GM15510 (cell line): ENCODE measurements around the gene HTR2A.

Experiments used
- POLR2A ChIP-seq: IDR thresholded peaks from 3 replicates; pipeline ENCODE4 v1.6.1; 2011; ENCODE audit warnings: borderline replicate concordance; ENCODE audit not compliant: insufficient read length; ENCODE audit errors: extremely low read depth

Gene HTR2A

GRCh38 chr13:46893798-46894560 lies 2.9 kb downstream of the HTR2A start:
- no peak for TF ChIP-seq POLR2A

GRCh38 chr13:46893221-46893740 lies 3.6 kb downstream of the HTR2A start:
- no peak for TF ChIP-seq POLR2A

DNA sequence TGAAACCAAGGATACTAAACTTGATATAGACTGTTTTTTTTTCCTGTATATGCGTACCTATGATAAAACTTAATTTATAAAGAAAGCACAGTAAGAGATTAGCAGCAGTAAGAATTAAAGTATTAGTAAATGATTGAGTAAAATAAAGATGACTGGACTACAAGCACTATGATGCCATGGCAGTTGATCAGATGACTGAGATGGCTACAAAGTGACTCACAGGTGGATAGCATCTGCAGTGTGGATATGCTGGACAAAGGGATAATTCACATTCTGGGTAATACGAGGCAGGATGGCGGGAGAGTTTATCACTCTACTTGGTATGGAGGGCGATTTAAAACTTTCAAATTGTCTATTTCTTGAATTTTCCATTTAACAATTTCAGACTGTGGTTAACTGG lies 11.8 kb downstream of the HTR2A start:
- TF ChIP-seq POLR2A: no peak

DNA sequence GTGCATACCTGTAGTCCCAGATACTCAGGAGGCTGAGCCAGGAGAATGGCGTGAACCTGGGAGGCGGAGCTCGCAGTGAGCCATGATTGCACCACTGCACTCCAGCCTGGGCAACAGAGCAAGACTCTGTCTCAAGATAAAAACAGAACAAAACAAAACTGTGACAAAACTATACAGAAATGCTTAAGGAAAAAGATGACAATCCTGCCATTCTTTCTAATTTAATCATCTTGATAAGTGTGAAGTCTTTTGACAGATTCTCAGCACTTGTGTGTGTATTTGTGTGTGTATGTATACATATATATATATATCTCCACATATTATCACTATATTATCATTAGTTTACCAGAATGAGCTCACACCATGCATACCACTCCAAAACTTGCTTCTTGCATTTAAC lies 12.3 kb downstream of the HTR2A start:
- no peak for TF ChIP-seq POLR2A

DNA sequence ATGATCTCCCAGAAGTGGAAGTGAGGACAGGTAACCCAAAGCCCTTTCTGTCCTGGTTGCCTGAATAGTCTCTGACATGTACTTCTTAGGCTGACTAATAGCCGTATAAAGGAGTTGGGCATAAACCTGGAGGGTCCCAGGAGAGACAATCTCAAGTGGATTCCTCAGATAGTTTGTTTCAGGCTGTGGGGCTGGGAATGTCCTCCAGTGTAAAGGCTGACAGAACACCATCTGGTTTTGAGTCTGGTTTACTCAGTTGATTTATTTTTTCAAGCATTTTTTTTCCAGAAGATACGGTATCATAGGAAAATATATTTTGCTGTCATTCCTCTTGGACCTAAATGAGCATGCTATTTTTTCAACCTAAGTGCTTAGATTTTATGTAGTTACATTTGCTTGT lies 15.2 kb downstream of the HTR2A start:
- TF ChIP-seq POLR2A: no peak

- TF ChIP-seq POLR2A: no peak
Observed at GRCh38 chr13:46874006-46874405, 22.8 kb downstream of the HTR2A start.

DNA sequence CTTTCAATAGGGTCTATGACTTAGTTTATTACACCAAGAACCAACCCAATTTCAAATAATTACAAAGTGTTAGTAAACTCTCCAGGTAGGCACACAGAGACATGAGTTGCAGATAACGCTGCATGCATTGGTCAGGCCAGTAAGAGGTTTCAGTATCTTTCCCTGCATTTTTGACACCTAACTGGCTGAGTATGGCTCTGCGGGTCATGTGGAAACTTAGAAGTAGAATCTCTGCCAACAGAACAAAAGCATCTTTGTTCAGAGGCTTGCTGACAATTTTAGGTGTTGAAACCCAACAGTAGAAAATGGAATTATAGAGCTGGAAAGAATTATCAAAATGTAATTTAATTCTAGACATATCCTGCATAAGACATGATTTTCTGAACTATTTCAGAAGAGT lies 25.3 kb downstream of the HTR2A start:
- TF ChIP-seq POLR2A: no peak

DNA sequence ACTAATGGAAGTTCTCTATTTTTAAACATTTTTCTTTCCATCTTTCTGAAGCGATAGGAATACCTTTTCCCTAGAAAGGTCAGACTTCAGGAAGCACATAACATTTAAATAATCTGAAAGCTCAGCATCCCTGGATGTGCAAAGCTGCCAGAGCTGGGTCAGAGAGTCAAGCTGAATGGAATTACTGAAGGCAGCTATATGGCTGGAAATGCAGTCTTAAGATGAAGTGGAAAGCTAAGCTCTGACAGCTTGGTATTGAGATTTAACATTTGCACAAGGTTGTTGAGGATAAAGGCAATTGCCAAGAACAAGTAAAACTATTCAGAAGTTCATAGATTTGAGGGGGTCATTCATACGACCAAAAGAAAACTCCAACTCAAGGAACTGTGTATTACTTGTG lies 28.8 kb downstream of the HTR2A start:
- no peak for TF ChIP-seq POLR2A

DNA sequence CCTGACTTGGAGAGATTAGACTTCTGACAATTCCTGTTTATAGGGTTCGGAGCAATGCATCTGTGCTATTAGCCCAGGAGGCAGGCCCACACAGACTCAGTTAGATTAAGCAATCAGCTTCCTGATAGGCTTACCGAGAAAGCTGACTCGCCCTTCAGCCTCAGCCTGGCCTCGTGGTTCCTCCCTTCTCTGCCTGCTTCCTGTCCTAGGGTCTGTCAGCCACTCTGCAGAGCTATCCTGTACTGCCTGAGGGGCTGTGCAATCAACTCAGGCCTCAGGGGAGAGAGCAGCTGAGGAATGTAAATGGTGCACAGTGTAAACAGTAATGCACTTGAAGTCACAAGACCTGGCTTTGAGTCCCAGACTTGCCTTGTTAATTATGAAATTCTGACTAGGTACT lies 30.7 kb downstream of the HTR2A start:
- TF ChIP-seq POLR2A: no peak

GRCh38 chr13:46864941-46865340 lies 31.9 kb downstream of the HTR2A start:
- TF ChIP-seq POLR2A: no peak

DNA sequence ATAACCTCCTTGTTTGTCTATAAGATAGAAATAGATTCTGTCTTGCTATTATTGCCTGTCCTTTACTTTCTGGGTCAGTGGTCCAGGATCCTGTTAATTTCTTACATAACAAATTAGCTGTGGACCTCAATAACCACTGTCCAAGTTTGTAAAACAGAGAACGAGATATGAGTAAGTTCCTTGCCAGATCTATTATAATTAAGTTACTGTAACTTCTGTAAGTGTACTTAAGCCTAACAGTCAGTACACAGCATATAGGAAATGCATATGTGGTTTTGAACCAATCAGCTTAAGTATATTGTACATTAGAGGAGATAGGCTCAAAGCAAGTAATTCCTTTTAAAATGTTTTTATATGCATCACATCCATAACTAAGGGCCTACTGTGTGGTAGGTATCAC lies 34.9 kb downstream of the HTR2A start:
- no peak for TF ChIP-seq POLR2A

DNA sequence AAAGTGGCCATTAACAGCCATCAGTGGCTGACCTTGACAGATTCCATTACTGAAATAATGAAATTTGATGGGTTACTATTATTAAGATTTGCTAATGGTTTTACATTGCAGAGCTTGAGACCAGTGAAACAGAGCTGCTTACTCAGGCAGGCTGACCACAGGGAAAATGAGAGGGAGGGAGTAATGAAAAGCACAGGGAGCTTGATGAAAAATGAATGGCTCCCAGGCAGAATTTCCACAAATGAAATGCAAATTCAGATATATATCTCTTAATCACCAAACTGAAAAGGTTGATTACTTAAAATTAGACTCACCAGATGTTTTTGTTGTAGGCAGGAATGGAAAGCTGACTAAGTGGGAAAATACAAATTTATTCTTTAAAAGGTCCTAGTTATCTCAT lies 36.1 kb downstream of the HTR2A start:
- no peak for TF ChIP-seq POLR2A

DNA sequence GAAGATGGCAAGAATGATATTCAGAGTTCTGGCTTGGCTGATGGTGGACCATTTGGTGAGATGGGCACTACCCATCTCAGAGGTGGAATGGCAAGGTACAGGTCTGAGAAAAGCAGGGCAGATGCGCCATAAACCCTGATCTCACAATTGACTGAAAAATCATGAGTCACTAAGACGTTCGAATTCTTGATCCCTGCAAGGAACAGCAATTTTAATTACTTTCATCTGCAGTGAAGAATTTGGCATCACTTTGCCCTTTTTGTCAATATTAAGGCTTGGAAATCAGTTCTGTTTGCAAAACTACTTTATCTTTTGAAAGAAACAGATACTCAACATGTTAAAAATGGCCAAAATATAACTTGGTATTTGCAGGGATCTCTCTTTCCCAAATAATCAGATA lies 38.1 kb downstream of the HTR2A start:
- no peak for TF ChIP-seq POLR2A

- no peak for TF ChIP-seq POLR2A
Observed at GRCh38 chr13:46858163-46858562, 38.7 kb downstream of the HTR2A start.

- TF ChIP-seq POLR2A: no peak
Observed at GRCh38 chr13:46855664-46856063, 41.2 kb downstream of the HTR2A start.

- no peak for TF ChIP-seq POLR2A
Observed at GRCh38 chr13:46855166-46855565, 41.7 kb downstream of the HTR2A start.

DNA sequence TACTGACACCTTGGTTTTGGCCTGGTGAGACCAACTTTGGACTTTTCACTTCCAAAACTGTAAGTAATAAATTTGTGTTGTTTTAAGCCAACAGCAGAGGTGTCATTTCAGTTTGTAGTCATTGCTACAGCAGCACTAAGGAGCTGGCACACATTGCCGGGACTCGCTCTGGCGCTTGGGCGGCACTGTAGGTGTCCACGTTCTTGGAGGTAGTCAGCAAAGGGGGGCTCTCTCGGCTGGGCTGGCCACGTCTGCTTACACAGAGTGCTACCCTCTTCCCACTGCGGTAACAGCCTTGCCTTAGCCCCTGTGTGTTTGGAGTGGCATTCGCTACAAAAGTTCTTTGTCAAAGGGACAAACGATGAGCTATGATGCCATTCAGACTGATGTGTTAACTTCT lies 44.7 kb downstream of the HTR2A start:
- no peak for TF ChIP-seq POLR2A

GRCh38 chr13:46850214-46850613 lies 46.6 kb downstream of the HTR2A start:
- TF ChIP-seq POLR2A: no peak

GRCh38 chr13:46846726-46847125 lies 50.1 kb downstream of the HTR2A start:
- no peak for TF ChIP-seq POLR2A
